GDM1 (cell line): Measurements from ENCODE around the gene AKAP11.
"Not testable (repeated sequence)": the region's sequence is repeated elsewhere in the genome, so short reads cannot be mapped to it uniquely, and the experiment has no call there.

Experiments used
- DNase-seq: peaks from one replicate; lab custom pipeline; 2025; lab: John Stamatoyannopoulos, UW

AKAP11 gene

DNA sequence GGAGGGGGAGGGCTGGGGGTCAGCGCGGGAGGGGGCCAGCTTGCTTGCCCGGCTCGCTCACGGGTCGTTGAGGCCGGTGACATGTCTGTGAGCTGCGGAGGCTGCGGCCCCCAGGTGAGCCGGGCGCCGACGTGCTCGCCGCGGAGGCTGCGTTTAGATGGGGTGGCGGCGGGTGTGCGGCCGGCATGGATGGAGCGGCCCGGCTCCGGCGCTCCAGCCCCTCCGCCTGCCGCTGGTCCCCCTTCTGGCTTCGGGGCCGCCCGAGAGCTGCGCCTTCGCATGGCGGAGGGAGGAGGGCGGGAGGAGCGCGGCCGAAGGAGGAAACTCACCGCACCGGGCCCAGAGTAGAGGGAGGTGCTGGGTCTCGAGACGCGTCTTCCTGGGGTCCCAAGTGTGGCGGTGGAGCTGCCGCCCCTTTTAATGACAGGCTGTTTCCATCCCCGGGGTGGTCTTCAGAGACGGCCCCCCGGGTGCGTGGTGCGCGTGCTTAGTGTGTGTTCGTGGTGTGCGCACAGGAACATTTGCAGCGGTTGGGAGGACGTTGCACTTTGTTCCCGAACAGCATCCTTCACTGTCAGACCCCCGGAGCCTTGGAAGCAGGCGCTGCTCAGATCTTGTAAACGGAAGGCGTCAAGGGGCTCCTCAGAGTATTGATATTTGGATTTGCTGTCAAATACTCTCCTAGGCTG is at the start of gene AKAP11:
Gene AKAP11, plus strand, starts transcription at position 38 of the 689 bp plus-strand sequence. CDS start 14,197 bp downstream, outside the sequence.
- DNase-seq, result peak; percentile 68

DNA sequence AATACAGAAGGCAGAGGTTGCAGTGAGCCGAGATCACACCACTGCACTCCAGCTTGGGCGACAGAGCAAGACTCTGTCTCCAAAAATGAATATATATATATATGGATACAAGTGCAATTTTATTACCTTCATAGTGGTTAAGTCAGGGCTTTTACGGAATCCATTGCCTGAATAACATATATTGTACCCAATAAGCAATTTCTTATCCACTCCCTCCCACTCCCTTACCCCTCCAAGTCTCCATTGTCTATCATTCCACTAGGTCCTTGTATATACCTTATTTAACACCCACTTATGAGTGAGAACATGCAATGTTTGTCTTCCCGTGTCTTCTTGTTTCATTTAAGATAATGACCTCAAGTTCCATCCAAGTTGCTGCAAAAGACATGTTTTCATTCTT is 48.3 kb upstream of the AKAP11 start:
- no peak for DNase-seq

- no peak for DNase-seq
Observed at GRCh38 chr13:42225051-42225450, 46.9 kb upstream of the AKAP11 start.

DNA sequence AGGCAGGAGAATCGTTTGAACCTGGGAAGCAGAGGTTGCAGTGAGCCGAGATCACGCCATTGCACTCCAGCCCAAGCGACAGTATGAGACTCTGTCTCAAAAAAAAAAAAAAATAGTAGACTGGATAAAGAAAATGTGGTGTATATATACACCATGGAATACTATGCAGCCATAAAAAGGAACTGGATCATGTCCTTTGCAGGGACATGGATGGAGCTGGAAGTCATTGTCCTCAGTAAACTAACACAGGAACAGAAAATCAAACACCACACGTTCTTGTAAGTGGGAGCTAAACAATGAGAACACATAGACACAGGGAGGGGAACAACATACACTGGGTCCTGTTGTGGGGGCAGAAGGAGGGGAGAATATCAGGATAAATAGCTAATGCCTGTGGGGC is 45.2 kb upstream of the AKAP11 start:
- DNase-seq, result not testable (repeated sequence)

DNA sequence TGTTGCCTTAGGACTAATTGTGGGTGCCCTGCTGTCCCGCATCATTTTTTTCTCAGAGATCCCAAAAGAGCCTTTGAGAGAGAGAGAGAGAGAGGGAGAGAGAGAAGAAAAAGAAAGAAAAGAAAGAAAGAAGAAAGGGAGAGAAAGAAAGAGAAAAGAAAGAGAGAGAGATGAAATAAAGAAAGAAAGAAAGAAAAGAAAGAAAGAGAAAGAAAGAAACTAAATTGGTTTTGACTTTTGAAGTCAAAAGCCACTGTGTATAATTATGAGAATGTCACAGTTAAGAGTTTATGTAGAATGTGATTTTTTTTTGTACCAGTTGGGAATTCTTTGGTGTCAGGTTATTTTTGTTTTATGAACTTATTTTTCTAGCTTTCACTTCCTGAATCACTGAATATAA is 43.4 kb upstream of the AKAP11 start:
- DNase-seq, result no peak

DNA sequence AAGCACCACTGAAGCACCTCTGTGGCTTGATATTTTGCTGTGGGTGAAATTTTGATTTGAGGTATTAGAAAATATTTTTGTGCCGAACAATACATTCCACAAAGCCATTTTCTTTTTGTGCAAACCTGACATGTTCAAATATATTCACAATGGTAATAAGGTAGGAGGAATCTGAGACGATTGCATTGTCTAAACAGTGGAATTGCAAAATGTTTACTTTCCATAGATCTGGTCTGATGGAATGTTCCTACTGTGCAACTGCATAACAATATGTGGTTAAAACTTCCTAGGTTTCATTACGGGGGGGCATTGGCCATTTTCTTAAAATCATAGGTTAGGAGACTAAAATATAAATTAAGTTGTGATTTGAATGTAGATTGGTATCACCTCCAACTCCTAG is 42.7 kb upstream of the AKAP11 start:
- DNase-seq, result no peak

GRCh38 chr13:42232671-42233070 is 39.3 kb upstream of the AKAP11 start:
- DNase-seq, result no peak

DNA sequence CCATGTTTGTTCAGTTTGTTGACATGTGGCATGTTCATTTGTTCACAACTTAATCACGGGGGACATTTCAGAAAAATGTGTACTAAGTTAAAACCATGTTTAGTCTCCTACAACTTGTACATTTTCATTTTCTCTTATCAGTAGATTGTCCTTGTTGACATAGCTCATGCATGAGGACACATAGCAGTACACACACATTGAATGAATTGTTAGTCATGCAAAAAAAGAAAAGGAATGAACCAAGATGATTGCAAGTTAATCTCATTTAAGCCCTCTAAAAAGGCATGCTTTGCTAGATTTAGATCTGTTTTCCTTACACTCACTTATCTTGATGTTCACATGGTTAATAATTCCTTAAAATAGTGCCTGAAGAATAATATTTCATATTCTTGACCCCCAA is 38.2 kb upstream of the AKAP11 start:
- DNase-seq, result no peak

- no peak for DNase-seq
Observed at GRCh38 chr13:42239161-42239560, 32.8 kb upstream of the AKAP11 start.

DNA sequence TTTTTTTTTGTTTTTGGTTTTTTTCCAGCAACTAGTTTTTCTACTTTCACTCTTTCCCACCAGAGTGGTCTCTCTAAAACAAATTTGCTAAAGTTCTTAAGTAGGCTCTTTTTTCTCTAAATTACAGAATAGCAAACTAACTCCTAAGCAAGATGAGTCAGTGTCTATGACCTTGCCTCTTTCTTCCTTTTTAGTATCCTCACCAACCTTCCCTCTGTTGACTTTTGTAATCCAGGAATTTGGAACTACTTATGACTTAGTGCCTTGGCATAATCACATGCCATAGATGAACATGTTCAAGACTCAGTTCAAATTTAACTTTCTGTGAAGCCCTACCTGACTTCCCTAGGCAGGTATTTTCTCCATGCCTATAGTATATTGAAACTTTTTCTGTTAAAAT is 32.3 kb upstream of the AKAP11 start:
- no peak for DNase-seq

DNA sequence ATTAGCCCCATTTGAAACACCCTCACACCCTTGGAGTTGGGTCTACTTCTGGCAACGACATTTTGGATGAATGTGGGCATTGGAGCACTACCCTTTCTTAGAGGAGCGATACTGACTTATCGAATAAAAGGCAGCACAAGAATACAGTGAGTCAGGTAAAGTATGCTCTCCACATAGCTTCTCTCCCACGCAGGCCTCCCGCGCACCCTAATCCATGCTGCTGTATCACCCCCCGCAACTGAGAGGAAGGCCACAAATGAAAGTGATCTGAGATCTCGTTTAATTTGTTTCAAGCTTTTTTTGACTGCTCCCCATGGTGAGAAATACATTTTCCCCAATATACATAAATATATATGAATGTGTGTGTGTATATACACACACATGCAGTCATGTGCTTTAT is 25.4 kb upstream of the AKAP11 start:
- DNase-seq, result no peak

GRCh38 chr13:42247883-42248282 is 24.1 kb upstream of the AKAP11 start:
- DNase-seq, result no peak

DNA sequence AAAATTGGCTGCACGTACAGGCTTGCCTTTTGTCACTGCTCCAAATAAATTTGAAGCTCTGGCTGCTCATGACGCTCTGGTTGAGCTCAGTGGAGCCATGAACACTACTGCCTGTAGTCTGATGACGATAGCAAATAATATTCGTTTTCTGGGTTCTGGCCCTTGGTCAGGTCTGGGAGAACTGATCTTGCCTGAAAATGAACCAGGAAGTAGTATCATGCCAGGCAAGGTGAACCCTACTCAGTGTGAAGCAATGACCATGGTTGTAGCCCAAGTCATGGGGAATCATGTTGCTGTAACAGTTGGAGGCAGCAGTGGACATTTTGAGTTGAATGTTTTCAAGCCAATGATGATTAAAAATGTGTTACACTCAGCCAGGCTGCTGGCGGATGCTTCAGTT is 16.1 kb upstream of the AKAP11 start:
- DNase-seq, result no peak

DNA sequence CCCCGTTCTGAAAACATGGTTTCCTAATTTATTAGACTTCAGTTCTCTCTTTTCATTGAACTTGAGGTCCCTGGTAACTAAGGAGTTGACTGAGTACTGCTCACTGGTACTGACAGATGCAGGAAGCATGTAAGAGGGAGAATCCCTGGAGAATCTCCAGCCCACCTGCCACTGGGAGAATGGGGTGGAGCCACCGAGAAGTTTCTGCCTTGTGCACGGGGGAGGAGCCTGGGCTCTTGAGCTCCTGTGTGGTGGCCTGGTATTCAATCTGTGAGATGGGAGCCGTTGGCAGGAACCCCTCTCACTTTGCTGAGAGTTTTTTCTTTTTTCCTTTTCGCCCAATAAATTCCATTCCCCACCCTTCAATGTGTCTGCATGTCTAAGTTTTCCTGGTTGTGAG is 13.2 kb upstream of the AKAP11 start:
- DNase-seq, result no peak

DNA sequence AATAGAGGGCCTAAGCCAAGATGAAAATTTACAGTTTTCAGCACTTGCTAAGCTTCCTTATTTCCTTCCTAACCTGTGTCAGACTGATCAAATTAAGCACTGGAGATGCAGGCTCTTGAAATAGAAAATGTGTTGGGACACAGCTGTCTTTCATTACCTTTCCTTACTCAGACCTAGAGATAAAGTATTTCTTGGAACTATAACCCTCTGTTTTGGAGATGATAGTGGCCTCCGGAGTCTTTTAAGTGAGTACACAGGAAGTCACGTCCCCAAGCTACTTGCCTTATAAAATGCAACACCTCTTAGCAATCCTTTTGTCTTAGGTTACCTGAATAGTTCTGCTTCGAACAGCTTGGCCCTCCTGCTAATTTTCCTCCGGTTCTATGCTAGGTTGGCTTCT is 12.4 kb upstream of the AKAP11 start:
- no peak for DNase-seq

- DNase-seq, result no peak
Observed at GRCh38 chr13:42260903-42261654, 10.9 kb upstream of the AKAP11 start.

- DNase-seq, result no peak
Observed at GRCh38 chr13:42266473-42266872, 5.5 kb upstream of the AKAP11 start.

DNA sequence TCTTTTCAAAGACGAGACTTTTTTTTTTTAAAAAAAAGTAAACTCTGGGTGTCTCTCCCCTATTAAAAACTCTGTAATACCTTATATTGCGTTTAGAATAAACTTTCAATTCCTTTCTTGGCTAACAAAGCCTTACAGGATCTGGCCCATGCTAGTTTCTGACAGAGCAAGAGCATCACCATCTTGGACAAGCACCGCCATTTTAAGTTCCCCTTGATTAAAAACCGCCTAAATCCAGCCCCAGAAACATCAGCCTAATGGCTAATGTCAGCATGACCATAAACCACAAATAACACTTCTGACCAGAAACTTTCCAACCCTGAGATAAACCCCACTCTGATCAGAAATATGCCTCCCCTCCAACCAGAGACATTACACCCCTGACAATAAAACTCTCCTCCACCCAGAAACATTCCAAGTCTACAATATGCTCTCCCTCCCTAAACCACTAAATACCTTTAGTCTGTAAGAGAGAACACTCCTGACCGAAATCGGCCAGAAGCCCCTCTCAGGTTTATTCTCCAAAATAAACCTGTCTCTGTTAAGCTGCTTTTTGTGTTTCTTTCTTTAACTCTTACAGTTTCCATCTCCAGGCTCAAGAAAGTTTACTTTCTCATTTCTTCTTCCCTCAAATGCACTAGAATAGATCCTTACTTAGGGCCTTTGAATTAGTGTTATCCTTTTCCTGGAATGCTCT is 1.6 kb upstream of the AKAP11 start:
- no peak for DNase-seq

- no peak for DNase-seq
Observed at GRCh38 chr13:42270857-42271215, 1.1 kb upstream of the AKAP11 start.

DNA sequence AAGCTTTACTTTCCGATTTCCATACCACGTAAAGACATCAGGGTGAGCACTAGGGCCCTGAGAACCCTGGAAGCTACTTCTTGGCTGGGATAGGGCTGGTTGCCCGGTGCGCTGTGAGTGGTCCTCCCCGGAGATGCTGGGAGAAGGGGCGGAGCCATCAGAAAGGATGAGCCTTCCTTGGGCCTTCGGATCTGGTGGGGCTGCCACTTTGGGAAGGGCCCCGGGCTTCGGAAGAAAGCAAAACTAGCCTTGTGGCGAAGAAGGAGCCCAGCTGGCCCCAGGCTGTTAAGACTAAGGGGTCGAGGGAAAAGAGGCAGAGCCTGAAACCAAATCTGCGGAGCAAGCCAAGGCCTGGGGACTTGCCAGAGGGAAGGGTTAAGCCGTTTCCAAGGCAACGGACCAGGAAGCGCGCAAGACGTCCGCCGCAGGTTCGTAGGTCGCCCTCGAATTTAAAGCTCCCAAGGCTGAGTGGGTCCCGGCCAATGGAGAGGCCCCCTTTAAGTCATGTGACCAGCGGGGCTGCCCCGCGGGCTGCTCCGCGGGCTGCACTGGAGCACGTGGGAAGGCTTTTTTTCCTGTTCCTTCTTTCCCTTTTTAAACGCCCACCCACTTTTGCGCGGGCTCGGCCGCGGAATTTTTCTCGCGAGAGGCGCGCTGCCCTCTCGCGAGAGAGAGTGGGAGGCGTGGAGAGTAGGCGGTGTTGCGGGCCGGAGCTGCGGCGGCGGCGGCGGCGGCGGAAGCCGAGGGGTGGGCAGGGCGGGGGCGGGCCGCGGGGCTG is 426 bp upstream of the AKAP11 start:
- DNase-seq, result peak; percentile 92

- no peak for DNase-seq
Observed at GRCh38 chr13:42272804-42273175, 838 bp downstream of the AKAP11 start.

DNA sequence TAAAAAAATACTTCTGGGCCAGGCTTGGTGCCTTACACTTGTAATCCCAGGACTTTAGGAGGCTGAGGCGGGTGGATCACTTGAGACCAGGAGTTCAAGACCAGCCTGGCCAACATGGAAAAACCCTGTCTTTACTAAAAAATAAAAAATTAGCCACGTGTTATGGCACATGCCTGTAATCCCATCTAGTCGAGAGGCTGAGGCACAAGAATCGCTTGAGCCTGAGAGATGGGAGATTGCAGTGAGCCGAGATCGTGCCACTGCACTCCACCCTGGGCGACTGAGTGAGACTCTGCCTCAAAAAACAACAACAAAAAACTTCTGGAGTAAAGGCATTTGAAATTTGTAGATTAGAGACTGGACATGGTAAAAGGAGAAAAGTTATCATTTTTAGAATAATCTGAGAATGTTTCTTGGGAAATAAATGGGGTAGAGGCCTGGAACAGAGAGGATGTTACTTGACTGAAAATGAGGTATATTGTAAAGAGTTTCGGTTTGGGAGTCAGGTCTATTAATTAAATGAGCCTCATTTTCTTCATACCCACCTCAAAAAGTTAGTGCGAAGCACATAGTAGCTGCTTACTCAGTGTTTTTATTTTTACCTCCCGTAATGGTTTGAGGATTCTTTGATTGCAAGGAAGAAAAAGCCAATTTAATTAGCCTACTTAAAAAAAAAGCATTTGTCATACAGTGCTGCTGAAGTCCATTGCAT is 2.6 kb downstream of the AKAP11 start:
- DNase-seq, result no peak
